ELF-1 (cell line): ENCODE measurements around the gene ARHGAP18.
"Not testable (repeated sequence)": the region's sequence is repeated elsewhere in the genome, so short reads cannot be mapped to it uniquely, and the experiment has no call there.

Experiments used
- DNase-seq: peaks from one replicate; pipeline ENCODE4 v3.0.0-alpha.2; 2016; ENCODE audit warnings: low read depth, low spot score

ARHGAP18 gene

DNA sequence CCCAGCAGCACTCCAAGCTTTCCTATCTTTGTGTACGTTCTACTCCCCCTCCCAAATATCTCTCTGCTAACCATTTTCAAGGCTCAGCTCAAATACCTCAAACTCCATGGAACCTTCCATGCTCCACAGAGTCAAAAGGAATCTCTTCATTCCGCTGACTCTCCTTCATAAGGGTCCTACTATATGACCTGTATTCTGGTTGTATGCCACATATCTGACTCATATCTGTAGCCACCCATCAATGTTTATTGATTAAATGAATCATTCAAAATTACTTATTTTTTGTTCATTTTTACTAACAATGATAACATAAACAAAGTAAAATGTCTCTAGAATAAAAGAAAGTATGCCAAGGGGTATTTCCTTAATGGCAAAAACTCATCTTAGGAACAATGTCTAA lies 123.2 kb downstream of the ARHGAP18 start:
- no peak for DNase-seq

- DNase-seq = no peak
Observed at GRCh38 chr6:129583866-129584265, 126.1 kb downstream of the ARHGAP18 start.

GRCh38 chr6:129578315-129578714 lies 131.7 kb downstream of the ARHGAP18 start:
- DNase-seq = no peak

DNA sequence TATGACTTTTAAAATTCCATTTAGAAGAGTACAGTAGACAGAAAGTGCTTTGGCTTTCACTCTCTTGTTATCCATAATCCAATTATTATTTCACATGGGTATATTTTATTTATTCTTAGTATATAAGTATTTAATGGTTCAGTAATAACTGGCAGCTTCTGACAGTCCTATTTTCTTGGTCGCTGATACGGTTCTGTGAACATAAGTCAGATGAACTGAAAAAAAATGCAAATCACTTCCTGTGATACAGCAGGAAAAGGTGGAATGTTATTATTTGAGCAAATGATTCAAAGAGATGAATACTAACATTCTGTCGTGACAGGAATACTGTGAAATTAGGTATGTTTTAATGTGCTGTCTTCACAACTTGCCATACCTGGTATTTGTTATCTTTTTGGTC lies 132.3 kb downstream of the ARHGAP18 start:
- DNase-seq = no peak

DNA sequence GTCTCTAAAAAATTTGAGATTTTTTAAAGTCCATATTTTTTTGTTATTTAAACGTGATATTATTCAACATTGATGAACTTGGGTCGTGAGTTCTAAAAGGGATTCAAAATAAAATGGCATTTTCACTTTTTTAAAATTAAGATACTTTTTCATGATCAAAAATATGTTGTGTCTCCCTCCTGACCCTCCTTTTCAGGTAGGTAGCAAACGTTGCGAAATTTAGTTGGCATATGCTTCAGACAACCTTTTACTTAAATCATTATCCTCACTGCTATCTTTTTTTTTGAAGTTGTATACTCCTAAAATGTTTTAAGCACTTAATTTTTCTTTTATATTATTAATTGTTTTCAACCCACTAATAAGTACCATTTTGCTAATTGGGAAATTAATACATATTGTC lies 133.5 kb downstream of the ARHGAP18 start:
- DNase-seq = no peak

- DNase-seq = peak; percentile 18
Observed at GRCh38 chr6:129575378-129576118, 134.4 kb downstream of the ARHGAP18 start.

- not testable (repeated sequence) for DNase-seq
Observed at GRCh38 chr6:129574605-129575004, 135.4 kb downstream of the ARHGAP18 start.

DNA sequence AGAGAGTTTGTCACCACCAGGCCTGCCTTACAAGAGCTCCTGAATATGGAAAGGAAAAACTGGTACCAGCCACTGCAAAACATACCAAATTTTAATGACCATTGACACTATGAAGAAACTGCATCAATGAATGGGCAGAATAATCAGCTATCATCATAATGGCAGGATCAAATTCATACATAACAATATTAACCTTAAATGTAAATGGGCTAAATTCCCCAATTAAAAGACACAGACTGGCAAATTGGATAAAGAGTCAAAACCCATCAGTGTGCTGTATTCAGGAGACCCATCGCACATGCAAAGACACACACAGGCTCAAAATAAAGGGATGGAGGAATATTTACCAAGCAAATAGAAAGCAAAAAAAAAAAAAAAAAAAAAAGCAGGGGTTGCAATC lies 139.0 kb downstream of the ARHGAP18 start:
- not testable (repeated sequence) for DNase-seq

DNA sequence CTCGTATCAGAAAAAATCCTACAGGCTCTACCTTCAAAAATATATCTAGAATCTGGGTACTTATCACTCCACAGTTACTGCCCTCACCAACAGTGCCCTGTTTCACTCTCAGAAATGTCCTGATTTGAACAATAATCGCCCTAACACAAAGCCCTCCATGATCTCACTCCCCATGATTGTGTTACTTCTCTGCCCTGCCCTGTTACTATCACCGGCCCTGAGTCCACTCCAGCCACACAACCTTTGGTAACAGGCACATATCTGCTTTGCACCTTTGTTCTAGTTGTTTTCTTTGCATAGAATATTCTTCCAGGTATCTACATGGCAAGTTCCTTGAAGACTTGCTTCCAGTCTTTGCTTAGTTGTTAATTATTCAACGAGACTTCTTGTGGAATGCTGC lies 142.0 kb downstream of the ARHGAP18 start:
- no peak for DNase-seq

GRCh38 chr6:129567374-129567773 lies 142.6 kb downstream of the ARHGAP18 start:
- DNase-seq = no peak

GRCh38 chr6:129565811-129566210 lies 144.2 kb downstream of the ARHGAP18 start:
- no peak for DNase-seq

DNA sequence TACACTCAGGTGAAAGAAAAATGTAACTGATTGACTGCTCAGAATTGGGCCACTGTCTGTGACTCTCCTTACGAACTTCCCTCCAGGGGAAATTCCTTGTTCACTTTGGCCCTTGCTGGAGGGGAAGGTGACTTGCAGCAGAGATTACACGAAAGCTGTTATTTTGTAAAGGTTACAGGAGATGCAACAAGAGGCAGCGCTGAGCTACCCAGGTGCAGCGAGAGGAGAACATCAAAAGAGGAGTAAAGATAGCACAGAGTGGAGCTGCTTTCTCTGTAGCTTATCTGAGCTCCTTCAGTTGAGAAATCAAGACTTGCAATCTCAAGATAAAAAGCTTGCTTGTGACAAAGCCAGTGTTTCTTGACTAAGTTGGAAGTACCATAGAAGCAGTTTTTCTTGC lies 144.6 kb downstream of the ARHGAP18 start:
- peak; percentile 68 for DNase-seq

GRCh38 chr6:129558248-129558647 lies 151.7 kb downstream of the ARHGAP18 start:
- no peak for DNase-seq

DNA sequence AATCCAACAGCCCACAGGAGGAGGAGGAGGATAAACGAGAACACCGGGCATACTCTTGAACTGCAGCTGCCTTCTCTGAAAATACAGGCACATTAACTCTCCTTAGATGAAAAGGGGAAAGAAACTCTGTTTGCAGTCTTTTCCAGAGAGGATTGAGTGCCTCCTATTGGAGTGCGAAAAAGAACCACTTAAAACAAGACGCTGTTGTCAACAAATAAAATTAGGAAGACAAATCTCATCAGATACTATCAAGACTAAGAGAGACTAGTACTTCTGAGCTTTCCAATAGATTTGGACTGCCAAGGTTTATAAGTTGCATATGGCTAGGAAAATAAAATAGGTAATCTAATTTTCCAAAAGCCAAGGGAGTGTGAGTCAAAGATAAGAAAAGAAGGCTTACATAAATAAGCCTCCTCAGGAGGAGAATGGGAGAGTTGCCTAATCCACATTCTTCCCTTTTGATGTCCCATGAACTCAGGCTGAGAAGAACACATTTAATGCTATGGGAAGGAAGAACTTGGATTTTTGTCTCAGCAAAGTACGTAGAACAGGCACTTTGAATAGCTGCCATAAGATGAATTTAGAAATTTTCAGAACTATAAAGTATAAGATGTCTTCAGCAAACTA lies 154.7 kb downstream of the ARHGAP18 start:
- no peak for DNase-seq

GRCh38 chr6:129552413-129552812 lies 157.6 kb downstream of the ARHGAP18 start:
- DNase-seq = no peak

DNA sequence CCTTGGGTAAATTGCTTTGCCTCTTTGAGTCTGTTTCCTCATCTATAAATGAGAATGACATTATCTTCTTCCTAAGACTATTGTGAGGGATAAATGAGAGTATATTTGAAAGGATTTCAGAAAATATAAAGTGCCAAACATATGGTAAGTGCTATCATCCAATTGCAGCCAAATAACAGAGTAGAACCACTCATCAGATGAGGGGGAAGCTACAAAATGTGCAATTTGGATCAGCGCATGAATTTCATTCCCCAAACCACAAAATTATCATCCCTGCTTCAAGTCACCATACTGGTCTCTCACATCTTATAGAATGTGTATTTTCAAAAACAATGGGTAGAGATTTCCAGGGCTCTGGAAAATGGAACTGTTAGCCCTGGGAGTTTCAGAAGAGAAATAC lies 158.5 kb downstream of the ARHGAP18 start:
- DNase-seq = no peak

- no peak for DNase-seq
Observed at GRCh38 chr6:129546702-129547101, 163.3 kb downstream of the ARHGAP18 start.

GRCh38 chr6:129544892-129545612 lies 164.9 kb downstream of the ARHGAP18 start:
- peak; percentile 24 for DNase-seq

DNA sequence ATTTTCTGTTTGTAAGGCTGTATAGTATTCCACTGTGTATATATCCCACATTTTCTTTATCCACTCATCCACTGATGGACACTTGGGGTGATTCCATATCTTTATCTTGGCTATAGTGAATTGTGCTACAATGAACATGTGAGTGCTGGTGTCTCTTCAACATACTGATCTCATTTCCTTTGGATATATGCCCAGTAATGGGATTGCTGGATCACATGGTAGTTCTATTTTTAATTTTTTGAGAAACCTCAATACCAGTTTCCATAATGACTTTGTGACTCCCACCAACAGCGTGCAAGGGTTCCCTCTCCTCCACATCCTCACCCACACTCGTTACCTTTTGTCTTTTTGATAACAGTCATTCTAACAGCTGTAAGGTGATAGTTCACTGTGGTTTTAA lies 166.0 kb downstream of the ARHGAP18 start:
- no peak for DNase-seq

- no peak for DNase-seq
Observed at GRCh38 chr6:129542705-129543104, 167.3 kb downstream of the ARHGAP18 start.

DNA sequence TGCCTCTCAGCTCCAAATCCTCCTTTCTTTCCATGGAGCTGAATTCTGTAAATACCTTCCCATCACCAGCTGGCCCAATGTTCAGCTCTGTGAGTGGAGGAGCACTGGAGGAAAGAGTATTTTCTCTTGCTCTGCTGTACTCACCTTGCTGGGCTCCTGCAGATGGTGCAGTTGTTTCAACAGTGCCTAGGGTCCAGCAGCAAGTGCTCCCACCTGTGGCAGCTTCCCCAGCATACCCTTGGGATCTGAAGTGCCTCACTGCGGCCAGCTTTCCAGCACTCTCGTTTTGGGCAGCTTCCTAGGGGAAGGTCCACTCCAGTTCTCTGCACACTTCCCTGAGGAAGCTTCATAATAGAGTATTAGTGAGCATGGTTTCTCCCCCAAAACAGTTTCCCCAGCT lies 170.9 kb downstream of the ARHGAP18 start:
- DNase-seq = peak; percentile 3

DNA sequence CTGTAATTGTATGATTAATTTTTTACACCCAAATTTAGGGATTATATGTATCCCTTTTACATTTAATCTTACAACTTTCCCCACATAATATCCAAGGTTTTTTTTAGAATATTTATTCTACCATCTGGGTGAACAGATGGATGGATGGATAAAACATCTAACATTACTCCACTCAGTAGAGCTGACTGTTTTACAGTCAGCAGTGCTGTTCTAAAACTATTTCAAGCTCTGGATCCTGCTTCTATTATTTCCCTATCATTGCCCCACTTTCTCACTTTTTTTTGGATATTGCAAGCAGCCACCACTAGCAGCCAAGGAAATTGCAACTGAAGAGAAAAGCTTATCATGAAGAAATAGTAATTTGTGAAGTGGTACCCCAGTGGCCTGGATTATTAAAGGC lies 173.7 kb downstream of the ARHGAP18 start:
- DNase-seq = no peak

DNA sequence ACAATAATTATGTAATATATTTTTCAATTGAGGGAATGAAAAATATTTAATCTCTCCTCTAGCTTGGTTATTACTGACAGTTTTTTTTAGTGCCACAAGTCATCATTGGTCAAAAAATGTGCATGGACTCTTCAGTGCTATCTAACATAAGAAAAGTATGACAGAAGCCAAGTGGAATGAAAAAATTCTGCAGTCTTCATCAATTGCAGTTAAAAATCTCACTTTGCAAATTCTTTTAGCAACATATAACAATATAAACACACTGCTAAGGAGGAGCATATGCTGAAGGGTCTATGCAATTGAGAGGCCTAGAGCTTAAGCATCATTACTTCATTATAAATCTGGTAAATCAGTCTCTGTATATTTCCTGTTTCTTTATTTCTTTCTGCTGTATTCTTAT lies 175.1 kb downstream of the ARHGAP18 start:
- DNase-seq = no peak
